HFFc6 (cell line): ENCODE results near the gene CHAD. TPM values are rescaled to one million over a fixed set of nuclear protein-coding genes. Genes with fewer than 3 reads are reported as not detected.

Experiments used
- DNase-seq: peaks from one replicate; pipeline ENCODE4 v3.0.0-alpha.2; 2018
- H3K27ac Mint-ChIP-seq: 2 replicates; pipeline ENCODE4 v1.8.0; 2020; ENCODE audit warnings: mild to moderate bottlenecking, mixed read lengths
- H3K27me3 Mint-ChIP-seq: 2 replicates; pipeline ENCODE4 v1.8.0; 2021; ENCODE audit warnings: mild to moderate bottlenecking, moderate library complexity, mixed read lengths; ENCODE audit not compliant: insufficient read depth
- H3K36me3 Mint-ChIP-seq: 2 replicates; pipeline ENCODE4 v1.8.0; 2021; ENCODE audit warnings: low read depth, mixed read lengths
- H3K4me1 Mint-ChIP-seq: 2 replicates; pipeline ENCODE4 v1.8.0; 2020; ENCODE audit warnings: low read depth, mixed read lengths
- H3K4me3 Mint-ChIP-seq: 2 replicates; pipeline ENCODE4 v1.8.0; 2020; ENCODE audit warnings: mild to moderate bottlenecking, moderate library complexity, mixed read lengths
- H3K9me3 Mint-ChIP-seq: 2 replicates; pipeline ENCODE4 v1.8.0; 2020; ENCODE audit warnings: mild to moderate bottlenecking, mixed read lengths
- total RNA-seq, 6 experiments: library from RNA; stranded (reverse); fragmentation: NEBNext Ultra II Directional; extraction: Animal tissue kit (Norgen Biotek cat#: 25700); gene quantifications; 2 replicates in 1 of 6; 3 replicates in 5 of 6; pipeline ENCODE4 v1.2.3, GENCODE V29; 2021
- TF ChIP-seq, protein P1 (sequence below): fragments of 200-600 bp; sonication (generic); IDR thresholded peaks from 2 replicates; pipeline ENCODE4 v1.5.0; 2021; ENCODE audit warnings: antibody characterized with exemption, mild to moderate bottlenecking

Gene CHAD
- total RNA-seq, 6 experiments from 2014 or later, result not detected

DNA sequence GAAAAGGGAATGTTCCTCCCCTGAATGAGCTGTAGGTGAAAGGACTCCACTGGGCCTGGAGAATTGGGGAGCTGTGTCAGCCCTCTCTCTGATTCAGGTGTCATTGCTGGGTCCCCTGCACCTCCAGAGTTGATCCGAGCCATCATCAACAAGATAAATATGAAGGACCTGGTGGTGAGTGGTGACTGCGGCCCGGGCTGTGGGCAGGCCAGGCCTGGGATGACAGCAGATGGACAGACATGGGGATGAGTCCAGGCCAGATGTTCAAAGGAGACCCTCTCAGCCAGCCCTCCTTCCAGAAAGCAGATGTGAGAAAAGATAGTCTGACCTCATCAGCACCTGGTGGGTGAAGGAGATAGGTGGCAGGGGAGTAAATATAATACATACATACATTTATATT, 4.6 kb downstream of the CHAD start:
- TF ChIP-seq, protein P1, sequence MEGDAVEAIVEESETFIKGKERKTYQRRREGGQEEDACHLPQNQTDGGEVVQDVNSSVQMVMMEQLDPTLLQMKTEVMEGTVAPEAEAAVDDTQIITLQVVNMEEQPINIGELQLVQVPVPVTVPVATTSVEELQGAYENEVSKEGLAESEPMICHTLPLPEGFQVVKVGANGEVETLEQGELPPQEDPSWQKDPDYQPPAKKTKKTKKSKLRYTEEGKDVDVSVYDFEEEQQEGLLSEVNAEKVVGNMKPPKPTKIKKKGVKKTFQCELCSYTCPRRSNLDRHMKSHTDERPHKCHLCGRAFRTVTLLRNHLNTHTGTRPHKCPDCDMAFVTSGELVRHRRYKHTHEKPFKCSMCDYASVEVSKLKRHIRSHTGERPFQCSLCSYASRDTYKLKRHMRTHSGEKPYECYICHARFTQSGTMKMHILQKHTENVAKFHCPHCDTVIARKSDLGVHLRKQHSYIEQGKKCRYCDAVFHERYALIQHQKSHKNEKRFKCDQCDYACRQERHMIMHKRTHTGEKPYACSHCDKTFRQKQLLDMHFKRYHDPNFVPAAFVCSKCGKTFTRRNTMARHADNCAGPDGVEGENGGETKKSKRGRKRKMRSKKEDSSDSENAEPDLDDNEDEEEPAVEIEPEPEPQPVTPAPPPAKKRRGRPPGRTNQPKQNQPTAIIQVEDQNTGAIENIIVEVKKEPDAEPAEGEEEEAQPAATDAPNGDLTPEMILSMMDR, result no peak
- Mint-ChIP-seq H3K27me3 (peaks cover 18% of the 10 kb centered on the region), H3K4me1 (peaks cover 4% of the 10 kb centered on the region), H3K4me3 (no peak overlapping the region), H3K9me3 (no peaks in the 10 kb centered on the region), H3K36me3 (no peaks in the 10 kb centered on the region; the same call in 1 of the 2 replicates), H3K27ac (no peak overlapping the region)
- DNase-seq, result no peak

DNA sequence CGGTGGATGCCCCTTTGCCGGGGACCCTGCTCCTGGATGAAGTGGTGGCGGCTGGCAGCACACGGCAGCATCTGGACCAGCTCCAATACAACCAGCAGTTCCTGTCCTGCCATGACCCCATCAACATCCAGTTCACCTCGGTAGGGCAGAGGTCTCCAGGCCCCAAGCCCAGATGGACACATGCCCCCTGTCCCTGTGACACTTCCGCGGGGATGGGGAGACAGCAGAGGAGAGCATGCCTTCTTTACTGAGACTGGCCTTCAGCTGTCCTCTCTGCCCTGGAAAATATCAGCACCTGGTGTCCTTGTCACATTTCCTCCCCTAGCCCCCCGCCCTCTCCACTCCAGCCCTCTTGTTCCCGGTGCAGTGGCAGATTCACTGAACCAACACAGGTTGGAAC, 6.2 kb downstream of the CHAD start:
- TF ChIP-seq, protein P1, result no peak
- Mint-ChIP-seq H3K4me1 (peaks cover 15% of the 10 kb centered on the region), H3K4me3 (no peak overlapping the region), H3K36me3 (no peaks in the 10 kb centered on the region), H3K9me3 (no peaks in the 10 kb centered on the region), H3K27me3 (peaks cover 10% of the 10 kb centered on the region), H3K27ac (no peak overlapping the region)
- no peak for DNase-seq

DNA sequence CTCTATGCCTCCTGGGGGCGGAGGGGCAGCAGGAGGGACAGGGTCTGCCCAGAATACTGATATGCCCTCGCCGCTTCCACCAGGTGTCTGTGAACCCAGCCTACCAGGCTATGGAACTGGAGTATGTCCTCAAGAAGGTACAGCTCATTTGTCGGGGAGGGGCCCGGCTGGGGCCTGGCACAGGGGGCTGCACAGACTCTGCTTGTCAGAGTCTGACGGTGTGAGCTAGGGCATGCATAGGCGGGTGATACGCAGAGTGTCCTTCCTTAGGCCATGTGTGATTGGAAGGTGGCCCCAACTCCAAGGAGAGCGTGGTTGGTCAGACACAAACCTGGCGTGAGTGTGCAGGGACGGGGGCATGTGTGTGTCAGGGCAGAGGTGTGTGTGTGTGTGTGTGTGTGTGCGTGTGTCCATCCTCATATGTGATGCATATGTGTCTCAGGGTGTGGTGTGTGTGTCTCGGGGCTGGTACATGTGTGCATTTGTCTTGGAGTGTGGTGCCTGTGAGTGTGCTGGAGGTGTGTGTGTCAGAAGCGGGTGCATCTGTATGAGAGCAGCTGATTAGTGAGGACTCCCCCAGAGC, 7.0 kb downstream of the CHAD start:
- Mint-ChIP-seq H3K4me3 (no peak overlapping the region), H3K27ac (no peak overlapping the region), H3K36me3 (no peaks in the 10 kb centered on the region)

DNA sequence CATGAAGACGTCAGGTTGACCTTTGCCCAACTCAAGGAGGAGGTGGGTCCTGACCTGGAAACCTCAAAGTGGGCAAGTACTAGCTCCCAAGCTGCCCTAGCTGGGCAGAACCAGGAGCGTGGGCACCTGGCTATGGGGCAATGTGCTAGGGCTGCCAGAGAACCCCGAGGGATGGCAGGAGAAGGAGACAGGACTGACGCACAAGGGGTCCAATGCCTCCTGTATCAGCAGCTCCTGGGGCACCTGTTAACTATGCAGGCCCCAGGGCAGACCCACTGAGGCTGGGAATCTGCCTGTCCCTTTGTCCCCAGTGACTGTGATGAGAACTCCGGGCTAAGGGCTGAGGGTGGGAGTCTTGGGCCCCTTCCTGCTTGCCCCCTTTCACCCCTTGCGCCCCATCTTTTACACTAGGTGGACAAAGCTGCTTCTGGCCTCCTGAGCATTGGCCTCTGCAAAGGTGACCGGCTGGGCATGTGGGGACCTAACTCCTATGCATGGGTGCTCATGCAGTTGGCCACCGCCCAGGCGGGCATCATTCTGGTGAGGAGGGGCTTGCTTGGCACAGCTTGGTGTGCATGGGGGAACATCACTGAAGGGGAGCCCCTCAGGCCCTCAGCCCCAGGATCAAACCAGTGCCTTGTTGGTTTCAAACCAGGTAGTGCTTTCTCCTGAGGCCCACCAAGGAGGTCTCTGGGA, 7.7 kb downstream of the CHAD start:
- no peaks in the 10 kb centered on the region for H3K36me3 Mint-ChIP-seq
- H3K27me3 Mint-ChIP-seq, result peaks cover 10% of the 10 kb centered on the region
- no peak for DNase-seq
- TF ChIP-seq, protein P1, result no peak
- H3K4me1 Mint-ChIP-seq, result peaks cover 15% of the 10 kb centered on the region
- H3K4me3 Mint-ChIP-seq, result no peak overlapping the region
- no peak overlapping the region for H3K27ac Mint-ChIP-seq
- H3K9me3 Mint-ChIP-seq, result no peaks in the 10 kb centered on the region

More for the DNA sequence above, 7.0 kb downstream of the CHAD start:
- Mint-ChIP-seq H3K4me1 (peaks cover 15% of the 10 kb centered on the region), H3K9me3 (no peaks in the 10 kb centered on the region), H3K27me3 (peaks cover 10% of the 10 kb centered on the region)
- DNase-seq, result no peak
- TF ChIP-seq, protein P1, result no peak

DNA sequence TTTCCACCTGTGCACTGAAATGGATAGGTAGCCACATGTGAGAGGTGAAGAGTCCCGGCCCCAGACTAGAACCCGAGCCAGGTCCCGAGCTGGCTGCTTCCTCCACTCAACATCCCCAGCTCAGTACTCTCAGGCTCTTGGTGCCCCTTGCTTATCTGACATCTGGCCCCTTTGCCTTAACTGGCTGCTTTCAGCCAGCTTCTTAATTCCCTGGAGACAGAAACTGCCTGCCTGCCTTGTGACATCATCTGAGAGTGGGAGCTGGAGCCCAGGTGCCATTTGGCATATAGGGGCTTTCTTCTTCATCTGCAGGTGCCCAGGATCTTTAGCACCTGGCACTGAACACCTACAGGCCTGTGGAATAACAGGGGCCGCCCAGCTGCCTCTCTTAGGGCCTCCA, 8.9 kb downstream of the CHAD start:
- TF ChIP-seq, protein P1, result no peak

More for the DNA sequence above, 8.9 kb downstream of the CHAD start:
- H3K36me3 Mint-ChIP-seq, result no peaks in the 10 kb centered on the region; the same call in 1 of the 2 replicates
- DNase-seq, result no peak
- no peak overlapping the region for H3K4me3 Mint-ChIP-seq
- peaks cover 15% of the 10 kb centered on the region for H3K4me1 Mint-ChIP-seq
- peaks cover 6% of the 10 kb centered on the region for H3K27me3 Mint-ChIP-seq
- no peak overlapping the region for H3K27ac Mint-ChIP-seq
- H3K9me3 Mint-ChIP-seq, result no peaks in the 10 kb centered on the region
